IMR-90 (cell line): ENCODE results near the gene CNPY1. TPM values are rescaled to one million over a fixed set of nuclear protein-coding genes. Genes with fewer than 3 reads are reported as not detected.

Source experiments
- ATAC-seq: fragments of 200-7000 bp; cut with Tn5 transposase; 2 replicates; pipeline ENCODE4 v1.9.1; 2020; ENCODE audit warnings: low read depth, mild to moderate bottlenecking, moderate library complexity
- BruUV-seq: library from RNA; stranded (reverse); fragments of 400-500 nt; replicated peaks from 2 replicates; lab custom pipeline; 2021; lab: Mats Ljungman, UMichigan
- CTCF ChIA-PET: fragments of 300-600 bp; formaldehyde crosslinking; extraction: SDS; loops from one replicate; lab custom pipeline; 2021; ENCODE audit warnings: antibody characterized with exemption; lab: Yijun Ruan, JAX
- POLR2A ChIA-PET: fragments of 300-600 bp; sonication (Branson Sonifier 250); formaldehyde crosslinking; loops from one replicate; lab custom pipeline; 2022; ENCODE audit warnings: antibody characterized with exemption; ENCODE audit not compliant: unreplicated experiment; lab: Charles Lee
- DNase-seq: peaks from one replicate; pipeline ENCODE4 v3.0.0; 2013
- H2AFZ ChIP-seq: replicated peaks from 2 replicates; pipeline ENCODE3; 2013; ENCODE audit warnings: low read length, mild to moderate bottlenecking; ENCODE audit not compliant: poor library complexity
- H2AK5ac ChIP-seq: 2 replicates; pipeline ENCODE4 v1.6.1; 2013; ENCODE audit warnings: low read depth, low read length, inconsistent platforms
- H2AK9ac ChIP-seq: replicated peaks from 2 replicates; pipeline ENCODE3; 2013; ENCODE audit warnings: mild to moderate bottlenecking, low read depth, low read length, moderate library complexity; ENCODE audit not compliant: poor library complexity
- H2BK120ac ChIP-seq: 2 replicates; pipeline ENCODE4 v1.6.1; 2013; ENCODE audit warnings: low read depth, low read length, inconsistent platforms
- H2BK15ac ChIP-seq: 3 replicates; pipeline ENCODE4 v1.6.1; 2013; ENCODE audit warnings: low read depth, low read length, inconsistent platforms
- H2BK20ac ChIP-seq: 2 replicates; pipeline ENCODE4 v1.6.1; 2013; ENCODE audit warnings: low read depth, mild to moderate bottlenecking, inconsistent platforms, low read length, moderate library complexity
- H2BK5ac ChIP-seq: 2 replicates; pipeline ENCODE4 v1.6.1; 2013; ENCODE audit warnings: mild to moderate bottlenecking, low read depth, low read length, inconsistent platforms; ENCODE audit not compliant: poor library complexity, severe bottlenecking
- H3K14ac ChIP-seq: replicated peaks from 2 replicates; pipeline ENCODE4 v1.6.1; 2013; ENCODE audit warnings: low read depth, low read length, inconsistent platforms
- H3K18ac ChIP-seq: 2 replicates; pipeline ENCODE4 v1.6.1; 2013; ENCODE audit warnings: low read depth, low read length, control low read depth
- H3K23ac ChIP-seq: 2 replicates; pipeline ENCODE4 v1.6.1; 2013; ENCODE audit warnings: low read depth, low read length, inconsistent platforms
- H3K27ac ChIP-seq: 2 replicates; pipeline ENCODE4 v1.5.1; 2013; ENCODE audit warnings: mild to moderate bottlenecking, control low read depth, low read length; ENCODE audit not compliant: insufficient read depth
- H3K27me3 ChIP-seq: 2 replicates; pipeline ENCODE4 v1.6.1; 2013; ENCODE audit warnings: low read length; ENCODE audit not compliant: control insufficient read depth, insufficient read depth
- H3K36me3 ChIP-seq: 2 replicates; pipeline ENCODE4 v1.6.1; 2013; ENCODE audit warnings: low read length, mixed read lengths; ENCODE audit not compliant: control insufficient read depth, insufficient read depth
- H3K4ac ChIP-seq: 2 replicates; pipeline ENCODE4 v1.6.1; 2013; ENCODE audit warnings: low read depth, low read length, inconsistent platforms
- H3K4me1 ChIP-seq: 2 replicates; pipeline ENCODE4 v1.6.1; 2013; ENCODE audit warnings: low read length, mixed read lengths; ENCODE audit not compliant: control insufficient read depth, insufficient read depth
- H3K4me2 ChIP-seq: 2 replicates; pipeline ENCODE4 v1.6.1; 2013; ENCODE audit warnings: low read depth, mild to moderate bottlenecking, control low read depth, low read length, moderate library complexity
- H3K4me3 ChIP-seq: 2 replicates; pipeline ENCODE4 v1.5.1; 2013; ENCODE audit warnings: low read depth, mild to moderate bottlenecking, control low read depth, low read length, moderate library complexity; ENCODE audit not compliant: insufficient read depth
- H3K56ac ChIP-seq: 2 replicates; pipeline ENCODE4 v1.6.1; 2013; ENCODE audit warnings: low read length, inconsistent platforms; ENCODE audit not compliant: insufficient read depth; ENCODE audit errors: extremely low read depth
- H3K79me1 ChIP-seq, 2 experiments: 2 replicates each; pipeline ENCODE4 v1.6.1; 2013; ENCODE audit warnings: low read length in 2 of 2, inconsistent platforms in 1 of 2, low read depth in 1 of 2
- H3K9ac ChIP-seq: 2 replicates; pipeline ENCODE4 v1.6.1; 2013; ENCODE audit warnings: low read depth, low read length, control low read depth
- H3K9me1 ChIP-seq: 2 replicates; pipeline ENCODE4 v1.6.1; 2013; ENCODE audit warnings: low read length, inconsistent platforms; ENCODE audit not compliant: insufficient read depth
- H3K9me3 ChIP-seq: 2 replicates; pipeline ENCODE4 v1.6.1; 2013; ENCODE audit warnings: low read length; ENCODE audit not compliant: control insufficient read depth, insufficient read depth
- H4K20me1 ChIP-seq: 2 replicates; pipeline ENCODE4 v1.6.1; 2013; ENCODE audit warnings: low read length, inconsistent platforms; ENCODE audit not compliant: insufficient read depth
- H4K5ac ChIP-seq: 2 replicates; pipeline ENCODE4 v1.6.1; 2013; ENCODE audit warnings: mild to moderate bottlenecking, low read depth, low read length, control low read depth
- H4K8ac ChIP-seq, 2 experiments: 2 replicates each; pipeline ENCODE4 v1.6.1; 2013; ENCODE audit warnings: low read depth in 2 of 2, low read length in 2 of 2, control low read depth in 1 of 2, inconsistent platforms in 1 of 2
- H4K91ac ChIP-seq: 2 replicates; pipeline ENCODE4 v1.6.1; 2013; ENCODE audit warnings: low read depth, low read length, inconsistent platforms; ENCODE audit not compliant: insufficient read depth
- BHLHE40 ChIP-seq: fragments of 150-350 bp; IDR thresholded peaks from 2 replicates; pipeline ENCODE4 v1.6.1; 2016; ENCODE audit warnings: mild to moderate bottlenecking, low read depth, low read length
- CEBPB ChIP-seq: IDR thresholded peaks from 2 replicates; pipeline ENCODE4 v1.6.1; 2012; ENCODE audit warnings: low read depth, low read length, improper control_type of control experiment
- CHD1 ChIP-seq: IDR thresholded peaks from 2 replicates; pipeline ENCODE4 v1.6.1; 2012; ENCODE audit warnings: low read depth, low read length, improper control_type of control experiment
- FOS ChIP-seq: fragments of 150-350 bp; IDR thresholded peaks from 2 replicates; pipeline ENCODE4 v1.6.1; 2016; ENCODE audit warnings: low read depth, low read length
- MAFK ChIP-seq: IDR thresholded peaks from 2 replicates; pipeline ENCODE4 v1.6.1; 2012; ENCODE audit warnings: low read depth, low read length, improper control_type of control experiment
- MAZ ChIP-seq: IDR thresholded peaks from 2 replicates; pipeline ENCODE4 v1.6.1; 2012; ENCODE audit warnings: low read depth, mild to moderate bottlenecking, low read length, improper control_type of control experiment, moderate library complexity, borderline replicate concordance
- MXI1 ChIP-seq: IDR thresholded peaks from 2 replicates; pipeline ENCODE4 v1.6.1; 2012; ENCODE audit warnings: low read depth, mild to moderate bottlenecking, low read length, moderate library complexity, borderline replicate concordance
- NFE2L2 ChIP-seq: fragments of 150-350 bp; IDR thresholded peaks from 2 replicates; pipeline ENCODE4 v1.6.1; 2016; ENCODE audit warnings: low read depth, mild to moderate bottlenecking, low read length
- POLR2A ChIP-seq: IDR thresholded peaks from 2 replicates; pipeline ENCODE4 v1.6.1; 2012; ENCODE audit warnings: mild to moderate bottlenecking, low read depth, low read length
- RAD21 ChIP-seq: IDR thresholded peaks from 2 replicates; pipeline ENCODE4 v1.6.1; 2012; ENCODE audit warnings: low read length, improper control_type of control experiment
- RCOR1 ChIP-seq: IDR thresholded peaks from 2 replicates; pipeline ENCODE4 v1.6.1; 2012; ENCODE audit warnings: mild to moderate bottlenecking, low read length, improper control_type of control experiment; ENCODE audit not compliant: insufficient replicate concordance
- RFX5 ChIP-seq: IDR thresholded peaks from 2 replicates; pipeline ENCODE4 v1.8.0; 2012; ENCODE audit warnings: low read depth, mild to moderate bottlenecking, low read length, moderate library complexity
- SMC3 ChIP-seq: fragments of 150-350 bp; IDR thresholded peaks from 2 replicates; pipeline ENCODE4 v1.6.1; 2016; ENCODE audit warnings: low read depth, mild to moderate bottlenecking, antibody characterized with exemption, low read length, moderate library complexity
- whole genome bisulfite sequencing, 2 experiments: methylation state at CpG; one replicate each; pipeline versions ENCODE4 v1.1.5 to v1.1.7; 2013; ENCODE audit warnings: missing lambda C conversion rate in 2 of 2; ENCODE audit not compliant: insufficient read length in 1 of 2; ENCODE audit errors: extremely low coverage in 2 of 2; 5-methylcytosine and 5-hydroxymethylcytosine counted together
- dilution Hi-C: fragments of 300-500 bp; cut with HindIII; formaldehyde crosslinking; loops from one replicate; pipeline ENCODE4 v1.14.3; 2018; ENCODE audit warnings: low sequenced_read_pairs; ENCODE audit not compliant: unreplicated experiment
- in situ Hi-C: fragments of 300-500 bp; cut with MboI; formaldehyde crosslinking; loops from 3 replicates; pipeline ENCODE4 v1.14.3; 2019; ENCODE audit warnings: low sequenced_read_pairs, inconsistent platforms, mixed read lengths
- intact Hi-C: fragments of 100-400 bp; cut with micrococcal nuclease; formaldehyde crosslinking; loops from 2 replicates; pipeline ENCODE4 v1.10.0; 2022
- polyA plus RNA-seq, 3 experiments: library from polyadenylated mRNA; depleted of rRNA; stranded (reverse); fragments of >200 nt; gene quantifications; 2 replicates each; pipeline ENCODE4 v1.2.3, GENCODE V29; 2012; ENCODE audit warnings: low replicate concordance in 1 of 3
- total RNA-seq: library from RNA; depleted of rRNA; stranded (reverse); fragments of >200 nt; gene quantifications from 2 replicates; pipeline ENCODE4 v1.2.3, GENCODE V29; 2012
- TF ChIP-seq, protein P1 (sequence below): fragments of 150-350 bp; IDR thresholded peaks from 2 replicates; pipeline ENCODE4 v1.6.1; 2016; ENCODE audit warnings: low read depth, mild to moderate bottlenecking, low read length, moderate library complexity, borderline replicate concordance
- TF ChIP-seq, protein P2 (sequence below): conservative IDR thresholded peaks from 2 replicates; pipeline ENCODE4 v1.5.1; 2012; ENCODE audit warnings: mild to moderate bottlenecking, low read depth, low read length, improper control_type of control experiment
- TF ChIP-seq, protein P3 (sequence below): fragments of 150-350 bp; IDR thresholded peaks from 2 replicates; pipeline ENCODE4 v1.6.1; 2017; ENCODE audit warnings: mild to moderate bottlenecking, antibody characterized with exemption, low read length, low read depth

CNPY1 gene
- total and polyA plus RNA-seq, 2 of the 4 experiments (the other 2 are of a cell fraction): not detected

DNA sequence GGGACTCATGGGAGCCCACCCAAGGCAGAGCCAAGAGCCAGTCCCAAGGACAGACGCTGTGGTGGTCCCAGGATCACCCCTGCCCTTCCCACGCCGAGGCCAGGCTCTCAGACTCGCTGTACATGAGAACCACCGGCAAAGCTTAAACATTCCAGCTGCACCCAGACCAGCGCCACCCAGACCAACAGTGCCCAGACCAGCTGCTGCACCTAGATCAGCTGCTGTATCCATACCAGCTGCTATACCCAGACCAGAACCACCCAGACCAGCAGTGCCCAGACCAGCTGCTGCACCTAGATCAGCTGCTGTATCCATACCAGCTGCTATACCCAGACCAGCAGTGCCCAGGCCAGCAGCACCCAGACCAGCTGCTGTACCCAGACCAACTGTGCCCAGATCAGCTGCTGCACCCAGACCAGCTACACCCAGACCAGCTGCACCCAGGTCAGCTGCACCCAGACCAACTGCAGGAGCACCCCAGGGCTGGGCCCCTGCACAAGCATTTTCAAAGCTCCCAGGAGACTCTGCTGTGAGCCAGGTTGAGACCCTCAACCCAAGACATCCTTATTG is 47.9 kb upstream of the CNPY1 start:
- dilution Hi-C loops (no loop called here), in situ Hi-C loops (no loop called here), intact Hi-C loops (no loop called here)
- no peak for DNase-seq
- Histone ChIP-seq H3K4me3 (no peak overlapping the region), H2AK9ac (no peak overlapping the region), H3K27me3 (peaks cover 11% of the 10 kb centered on the region; the same call in 1 of the 2 replicates), H3K4me2 (no peak overlapping the region), H4K5ac (no peak overlapping the region), H3K79me1 (no peaks in the 10 kb centered on the region), H3K27ac (no peak overlapping the region), H3K23ac (no peak overlapping the region), H3K4ac (no peak overlapping the region), H3K36me3 (no peaks in the 10 kb centered on the region), H2BK5ac (no peak overlapping the region), H2BK120ac (no peak overlapping the region), H4K91ac (no peak overlapping the region), H3K4me1 (no peaks in the 10 kb centered on the region), H4K8ac (no peak overlapping the region), H4K20me1 (no peaks in the 10 kb centered on the region), H2AFZ (no peak overlapping the region), H3K14ac (no peak overlapping the region), H3K9ac (no peak overlapping the region), H3K56ac (no peak overlapping the region), H2BK20ac (no peak overlapping the region), H3K9me1 (no peaks in the 10 kb centered on the region), H2BK15ac (no peak overlapping the region), H3K18ac (no peak overlapping the region), H3K9me3 (no peaks in the 10 kb centered on the region), H2AK5ac (no peak overlapping the region)
- POLR2A ChIA-PET: no interaction called here
- CTCF ChIA-PET: interaction anchor here (1.1 kb wide), 1 partner anchor 148 kb away, joined by 3 read pairs; no protein-coding TSS in a partner anchor
- no TSS peak for BruUV-seq
- WGBS, 2 experiments: 90% methylated on average over 4 of the region's 6 CpGs; no CpG with 5 or more reads in 1 of the 2 experiments
- TF ChIP-seq, protein P1, sequence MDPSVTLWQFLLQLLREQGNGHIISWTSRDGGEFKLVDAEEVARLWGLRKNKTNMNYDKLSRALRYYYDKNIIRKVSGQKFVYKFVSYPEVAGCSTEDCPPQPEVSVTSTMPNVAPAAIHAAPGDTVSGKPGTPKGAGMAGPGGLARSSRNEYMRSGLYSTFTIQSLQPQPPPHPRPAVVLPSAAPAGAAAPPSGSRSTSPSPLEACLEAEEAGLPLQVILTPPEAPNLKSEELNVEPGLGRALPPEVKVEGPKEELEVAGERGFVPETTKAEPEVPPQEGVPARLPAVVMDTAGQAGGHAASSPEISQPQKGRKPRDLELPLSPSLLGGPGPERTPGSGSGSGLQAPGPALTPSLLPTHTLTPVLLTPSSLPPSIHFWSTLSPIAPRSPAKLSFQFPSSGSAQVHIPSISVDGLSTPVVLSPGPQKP: no peak
- TF ChIP-seq CHD1: no peak
- TF ChIP-seq MAFK: no peak
- no peak for TF ChIP-seq FOS
- no peak for TF ChIP-seq MXI1
- no peak for TF ChIP-seq SMC3
- TF ChIP-seq RFX5: no peak
- TF ChIP-seq, protein P2, sequence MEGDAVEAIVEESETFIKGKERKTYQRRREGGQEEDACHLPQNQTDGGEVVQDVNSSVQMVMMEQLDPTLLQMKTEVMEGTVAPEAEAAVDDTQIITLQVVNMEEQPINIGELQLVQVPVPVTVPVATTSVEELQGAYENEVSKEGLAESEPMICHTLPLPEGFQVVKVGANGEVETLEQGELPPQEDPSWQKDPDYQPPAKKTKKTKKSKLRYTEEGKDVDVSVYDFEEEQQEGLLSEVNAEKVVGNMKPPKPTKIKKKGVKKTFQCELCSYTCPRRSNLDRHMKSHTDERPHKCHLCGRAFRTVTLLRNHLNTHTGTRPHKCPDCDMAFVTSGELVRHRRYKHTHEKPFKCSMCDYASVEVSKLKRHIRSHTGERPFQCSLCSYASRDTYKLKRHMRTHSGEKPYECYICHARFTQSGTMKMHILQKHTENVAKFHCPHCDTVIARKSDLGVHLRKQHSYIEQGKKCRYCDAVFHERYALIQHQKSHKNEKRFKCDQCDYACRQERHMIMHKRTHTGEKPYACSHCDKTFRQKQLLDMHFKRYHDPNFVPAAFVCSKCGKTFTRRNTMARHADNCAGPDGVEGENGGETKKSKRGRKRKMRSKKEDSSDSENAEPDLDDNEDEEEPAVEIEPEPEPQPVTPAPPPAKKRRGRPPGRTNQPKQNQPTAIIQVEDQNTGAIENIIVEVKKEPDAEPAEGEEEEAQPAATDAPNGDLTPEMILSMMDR: no peak
- TF ChIP-seq NFE2L2: no peak
- TF ChIP-seq POLR2A: no peak
- TF ChIP-seq RAD21: no peak
- TF ChIP-seq CEBPB: no peak
- no peak for TF ChIP-seq BHLHE40
- TF ChIP-seq RCOR1: no peak
- TF ChIP-seq, protein P3, sequence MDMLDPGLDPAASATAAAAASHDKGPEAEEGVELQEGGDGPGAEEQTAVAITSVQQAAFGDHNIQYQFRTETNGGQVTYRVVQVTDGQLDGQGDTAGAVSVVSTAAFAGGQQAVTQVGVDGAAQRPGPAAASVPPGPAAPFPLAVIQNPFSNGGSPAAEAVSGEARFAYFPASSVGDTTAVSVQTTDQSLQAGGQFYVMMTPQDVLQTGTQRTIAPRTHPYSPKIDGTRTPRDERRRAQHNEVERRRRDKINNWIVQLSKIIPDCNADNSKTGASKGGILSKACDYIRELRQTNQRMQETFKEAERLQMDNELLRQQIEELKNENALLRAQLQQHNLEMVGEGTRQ: no peak
- no peak for TF ChIP-seq MAZ
- ATAC-seq: no peak
